Stimulated activated CD4-positive, alpha-beta T cell treated with anti-CD3 and anti-CD28 coated beads, Interleukin-1b, Interleukin-23, amount 100 ng/mL, for 1 hour (primary cell): ENCODE results near the gene TUBGCP6.
A peak's percentile ranks its signal among the peaks of the same experiment; 100 is the strongest.
"Not testable (repeated sequence)": the region's sequence is repeated elsewhere in the genome, so short reads cannot be mapped to it uniquely, and the experiment has no call there.

Experiments
- DNase-seq, 2 donors: peaks; one replicate each; pipeline ENCODE4 v3.0.0-alpha.2; 2020; ENCODE audit warnings: low read depth in 2 of 2

TUBGCP6 gene

DNA sequence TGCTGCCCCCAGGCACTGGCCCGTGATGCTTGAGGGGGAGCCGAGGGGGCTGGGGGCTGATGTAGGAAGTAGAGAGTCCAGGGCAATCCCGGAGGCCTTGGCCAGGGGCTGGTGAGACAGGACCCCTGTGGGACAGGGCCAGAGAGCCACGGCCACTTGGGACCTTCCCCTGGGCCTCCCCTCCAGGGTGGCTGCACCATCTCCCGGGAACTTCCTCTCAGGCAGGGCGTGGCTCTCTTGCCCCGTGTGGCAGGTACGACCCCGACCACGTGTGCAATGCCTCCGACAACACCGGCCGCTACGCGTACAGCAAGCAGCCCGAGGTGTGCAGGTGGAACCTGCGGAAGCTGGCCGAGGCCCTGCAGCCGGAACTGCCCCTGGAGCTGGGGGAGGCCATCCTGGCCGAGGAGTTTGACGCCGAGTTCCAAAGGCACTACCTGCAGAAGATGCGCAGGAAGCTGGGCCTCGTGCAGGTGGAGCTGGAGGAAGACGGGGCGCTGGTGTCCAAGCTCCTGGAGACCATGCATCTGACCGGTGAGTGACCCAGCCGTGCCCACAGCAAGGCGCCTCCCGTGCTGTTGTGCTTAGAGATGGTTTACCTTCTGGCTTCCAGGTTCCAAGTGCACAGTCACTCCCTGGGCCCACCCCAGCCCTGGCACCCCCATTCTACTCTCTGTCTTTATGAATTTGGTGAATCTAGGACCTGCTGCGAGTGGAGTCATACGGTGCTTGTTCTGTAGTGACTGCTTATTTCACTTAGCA, 34.3 kb downstream of the TUBGCP6 start:
- DNase-seq: no peak

DNA sequence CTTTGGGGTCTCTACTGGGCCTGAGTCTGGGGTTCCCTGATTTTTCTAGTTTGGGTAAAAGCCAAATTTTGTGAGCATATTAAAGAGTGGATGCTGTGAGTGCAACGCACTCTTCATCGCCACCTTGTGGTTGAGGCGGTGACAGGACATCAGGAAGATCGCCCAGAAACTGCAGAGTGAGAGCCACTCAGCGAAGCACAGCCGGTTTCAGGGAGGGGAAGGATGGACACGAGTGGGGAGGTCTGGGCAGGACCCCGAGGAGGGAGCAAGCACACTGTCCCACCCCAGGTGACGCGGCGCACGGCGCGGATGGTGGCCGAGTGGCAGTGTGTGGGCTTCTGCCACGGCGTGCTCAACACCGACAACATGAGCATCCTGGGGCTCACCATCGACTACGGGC, 34.9 kb downstream of the TUBGCP6 start:
- DNase-seq: peak; percentile 42 to 52

DNA sequence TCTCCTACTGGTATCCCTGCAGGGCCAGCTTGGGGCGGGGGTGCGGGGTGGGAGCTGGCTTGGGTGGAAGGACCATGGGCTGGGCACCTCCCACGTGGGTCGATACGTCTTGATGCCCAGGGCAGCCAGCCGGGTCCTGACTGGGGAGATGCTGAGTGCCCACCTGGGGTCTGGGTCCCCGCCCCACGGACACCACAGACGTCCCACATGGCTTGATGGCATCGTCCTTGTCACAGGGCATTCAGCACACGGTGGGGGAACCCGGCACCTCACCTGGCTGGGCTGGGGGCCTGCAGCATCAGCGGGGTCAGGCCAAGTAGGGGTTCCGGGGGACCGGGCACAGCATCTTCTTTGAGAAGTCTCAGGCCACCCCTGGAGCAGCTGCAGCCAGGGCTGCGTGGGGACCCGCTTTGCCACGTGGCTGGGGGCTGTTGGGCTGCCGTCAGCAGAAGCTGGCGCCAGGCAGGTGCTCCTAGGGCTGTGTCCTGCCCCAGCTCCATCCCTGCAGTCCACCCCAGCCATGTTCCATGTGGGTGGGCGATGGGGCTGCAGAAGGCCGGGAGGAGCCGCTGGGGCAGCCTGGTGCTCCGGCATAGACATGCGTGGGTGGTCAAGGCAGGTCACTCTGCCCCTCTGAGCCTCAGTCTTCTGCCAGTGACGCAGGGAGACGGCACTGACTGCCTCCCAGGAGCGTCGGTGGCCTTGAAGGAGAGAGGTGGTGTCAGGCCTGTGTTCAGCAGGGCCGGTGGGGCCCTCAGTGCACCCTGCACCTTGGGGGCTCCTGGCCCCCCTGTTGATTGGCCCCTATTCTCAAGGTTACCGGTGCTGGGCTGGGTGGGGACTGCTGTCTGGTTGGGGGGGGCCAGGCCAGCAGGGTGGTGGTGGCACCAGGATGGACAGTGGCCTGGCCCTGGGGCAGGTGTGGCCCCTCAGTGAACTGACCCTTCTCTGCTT, 35.6 kb downstream of the TUBGCP6 start:
- no peak for DNase-seq

DNA sequence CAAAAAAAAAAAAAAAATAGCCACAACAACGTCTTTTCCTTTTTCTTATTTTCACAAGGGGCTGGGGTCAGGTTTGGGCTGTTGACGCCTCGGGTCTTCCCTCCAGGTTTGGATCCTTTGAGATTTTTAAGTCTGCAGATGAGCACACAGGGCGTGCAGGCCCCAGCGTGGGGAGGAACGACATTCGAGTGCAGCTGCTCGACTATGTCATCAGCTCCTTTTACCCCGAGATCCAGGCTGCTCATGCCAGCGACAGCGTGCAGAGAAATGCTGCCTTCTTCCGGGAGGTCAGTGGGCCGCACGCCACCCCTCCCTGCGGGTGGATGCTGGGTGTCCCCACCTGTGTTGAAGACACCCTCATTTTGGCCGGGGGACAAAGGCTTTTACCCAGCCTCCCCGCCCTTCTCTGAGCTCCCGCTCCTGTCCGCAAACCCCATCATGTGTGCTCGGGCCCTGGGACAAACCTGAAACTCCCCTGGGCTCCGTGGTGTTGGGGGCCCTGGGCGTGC, 36.3 kb downstream of the TUBGCP6 start:
- no peak for DNase-seq

DNA sequence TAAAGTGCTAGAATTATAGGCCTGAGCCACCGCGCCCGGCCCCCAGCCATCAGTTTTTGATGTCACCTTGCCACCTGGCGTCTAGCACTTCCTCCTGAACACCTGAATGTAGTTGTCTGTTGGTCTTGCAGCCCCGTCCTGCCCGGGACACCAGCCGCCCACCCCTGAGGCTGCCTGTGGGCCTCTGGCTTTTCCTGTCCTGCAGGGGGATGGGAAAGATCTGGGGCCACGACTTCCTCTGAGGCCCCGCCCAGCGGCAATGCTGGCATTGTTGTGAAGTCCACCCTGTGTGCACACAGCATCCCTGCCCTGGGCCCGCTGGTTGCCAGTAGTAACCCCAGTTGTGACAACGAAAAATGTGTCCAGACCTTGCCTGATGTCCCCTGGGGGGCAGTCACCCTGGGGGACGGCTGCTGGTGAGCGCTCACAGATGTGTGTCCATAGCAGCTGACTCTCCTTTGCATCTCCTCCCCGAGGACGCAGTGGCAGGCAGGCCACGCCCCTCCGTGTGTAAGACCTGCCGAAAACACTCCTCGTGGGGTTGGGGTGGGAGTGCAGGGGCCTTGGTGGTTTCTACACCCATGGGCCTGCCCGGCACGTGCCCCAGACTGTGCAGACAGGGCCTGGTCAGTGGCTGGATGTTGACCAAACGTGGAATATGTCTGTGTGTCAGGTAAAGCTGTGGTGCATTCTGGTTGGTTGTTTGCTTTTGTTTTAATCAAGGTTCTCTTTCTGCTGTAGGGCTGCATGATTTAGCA, 37.3 kb downstream of the TUBGCP6 start:
- no peak for DNase-seq

DNA sequence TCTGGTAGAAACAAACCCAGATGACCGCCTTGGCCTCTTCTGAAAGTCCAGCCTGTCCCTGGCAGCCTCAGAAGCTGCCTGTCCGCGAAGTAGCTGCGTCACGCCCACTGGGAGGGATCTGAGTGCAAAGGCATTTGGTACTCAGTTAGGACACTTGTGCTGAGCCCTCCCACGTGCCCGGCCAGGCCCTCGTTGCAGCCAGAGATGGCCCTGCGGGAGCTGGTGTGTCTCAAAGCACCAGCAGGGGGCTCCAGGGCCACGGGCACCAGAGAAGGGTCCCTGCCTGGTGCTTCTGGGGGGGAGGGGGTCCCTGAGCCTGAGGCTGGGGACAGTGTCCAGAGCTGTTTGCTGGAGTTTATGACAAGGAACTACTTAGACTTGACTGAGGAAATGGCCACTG, 38.2 kb downstream of the TUBGCP6 start:
- DNase-seq: no peak

DNA sequence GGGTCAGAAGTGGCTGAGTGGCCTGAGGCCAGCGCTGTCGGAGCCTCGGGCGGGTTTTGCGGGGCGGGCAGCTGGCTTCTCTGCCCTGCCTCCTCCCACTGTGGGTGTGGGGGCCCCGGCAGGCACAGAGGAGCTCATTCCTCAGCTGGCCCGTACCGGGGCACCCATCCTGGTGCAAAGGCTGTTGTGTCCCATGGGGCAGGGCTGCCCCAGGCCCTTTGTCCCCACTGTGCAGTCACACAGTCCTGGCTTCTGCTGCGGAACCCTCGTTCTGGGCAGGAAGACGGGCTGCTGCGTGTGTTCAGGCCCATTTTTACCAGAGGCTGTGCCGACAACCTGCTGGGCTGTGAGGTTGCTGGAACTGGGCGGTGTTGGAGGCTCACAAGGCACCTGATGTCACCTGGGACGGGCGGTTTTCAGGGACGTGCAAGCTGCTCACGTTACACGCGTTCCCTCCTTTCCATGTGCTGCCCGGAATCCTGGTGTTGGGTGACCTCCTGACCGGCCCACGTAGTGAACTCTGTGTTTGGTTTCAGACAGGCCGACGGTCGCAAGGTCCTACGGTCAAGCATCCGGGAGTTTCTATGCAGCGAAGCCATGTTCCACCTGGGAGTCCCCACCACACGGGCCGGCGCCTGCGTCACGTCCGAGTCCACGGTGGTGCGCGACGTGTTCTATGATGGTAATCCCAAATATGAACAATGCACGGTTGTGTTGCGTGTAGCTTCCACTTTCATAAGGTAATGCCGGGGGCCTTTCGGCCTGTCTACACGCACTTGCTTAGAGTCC, 38.8 kb downstream of the TUBGCP6 start:
- DNase-seq: no peak

DNA sequence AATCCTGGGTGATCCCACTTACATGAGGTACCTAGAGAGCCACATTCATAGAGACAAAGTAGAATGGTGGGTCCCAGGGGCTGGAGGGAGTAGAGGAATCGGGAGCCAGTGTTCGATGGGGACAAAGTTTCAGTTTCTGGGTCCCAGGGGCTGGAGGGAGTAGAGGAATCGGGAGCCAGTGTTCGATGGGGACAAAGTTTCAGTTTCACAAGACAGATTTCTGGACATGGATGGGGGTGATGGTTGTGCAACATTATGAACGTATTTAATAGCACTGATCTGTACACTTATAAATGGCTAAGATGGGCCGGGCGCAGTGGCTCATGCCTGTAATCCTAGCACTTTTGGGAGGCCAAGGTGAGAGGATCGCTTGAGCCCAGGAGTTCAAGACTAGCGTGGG, 39.8 kb downstream of the TUBGCP6 start:
- DNase-seq: not testable (repeated sequence)

DNA sequence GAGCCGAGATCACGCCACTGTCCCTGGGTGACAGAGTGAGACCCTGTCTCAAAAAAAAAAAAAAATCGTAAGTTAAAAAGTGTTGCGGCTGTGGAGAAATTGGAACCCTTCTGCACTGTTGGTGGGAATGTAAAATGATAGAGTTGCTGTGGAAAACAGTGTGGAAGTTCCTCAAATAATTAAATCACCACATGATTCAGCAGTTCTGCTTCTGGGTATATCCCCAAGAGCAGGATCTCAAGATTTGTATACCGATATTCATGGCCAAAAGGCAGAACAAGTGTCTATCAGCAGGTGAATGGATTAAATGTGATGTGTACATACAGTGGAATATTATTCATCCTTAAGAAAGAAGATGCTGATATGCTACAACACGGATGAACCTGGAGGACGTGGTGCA, 40.3 kb downstream of the TUBGCP6 start:
- no peak for DNase-seq

DNA sequence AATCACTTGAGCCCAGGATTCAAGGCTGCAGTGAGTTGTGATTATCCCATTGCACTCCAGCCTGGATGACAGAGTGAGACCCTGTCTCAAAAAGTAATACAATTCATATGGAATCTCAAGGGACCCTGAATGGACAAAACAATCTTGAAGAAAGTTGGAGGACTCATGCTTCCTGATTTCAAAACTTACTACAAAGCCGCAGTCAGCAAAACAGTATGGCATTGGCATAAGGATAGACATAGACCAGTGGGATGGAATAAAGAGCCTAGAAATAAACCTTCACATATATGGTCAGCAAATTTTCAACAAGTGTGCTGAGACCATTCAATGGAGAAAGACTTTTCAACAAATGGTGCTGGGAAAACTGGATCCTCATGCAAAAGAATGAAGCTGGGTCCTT, 41.5 kb downstream of the TUBGCP6 start:
- no peak for DNase-seq

DNA sequence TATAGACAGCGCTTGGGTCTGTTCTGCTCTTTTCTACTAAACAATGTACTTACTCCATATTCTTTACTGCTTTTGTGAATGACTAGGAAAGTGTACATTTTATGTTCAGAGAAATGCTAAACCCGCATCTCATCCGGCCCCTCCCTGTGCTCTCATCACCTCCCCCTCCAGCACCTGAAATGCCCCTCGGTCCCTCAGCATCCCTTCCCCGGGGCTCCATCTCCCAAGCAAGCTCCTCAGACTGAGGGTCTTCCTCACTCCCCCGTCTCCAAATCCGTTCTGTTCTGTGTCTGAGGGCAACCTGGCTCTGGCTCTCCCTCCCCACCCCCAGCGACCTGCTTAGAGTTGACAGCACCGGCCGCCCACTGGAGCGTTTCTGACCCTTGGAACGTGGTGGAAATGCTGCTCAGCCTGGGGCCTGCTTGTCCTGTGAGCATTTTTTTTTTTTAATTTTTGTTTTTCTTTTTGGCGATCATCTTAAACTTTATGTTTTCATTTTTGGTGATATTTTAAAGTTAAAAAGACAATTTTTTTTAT, 42.6 kb downstream of the TUBGCP6 start:
- DNase-seq: no peak

DNA sequence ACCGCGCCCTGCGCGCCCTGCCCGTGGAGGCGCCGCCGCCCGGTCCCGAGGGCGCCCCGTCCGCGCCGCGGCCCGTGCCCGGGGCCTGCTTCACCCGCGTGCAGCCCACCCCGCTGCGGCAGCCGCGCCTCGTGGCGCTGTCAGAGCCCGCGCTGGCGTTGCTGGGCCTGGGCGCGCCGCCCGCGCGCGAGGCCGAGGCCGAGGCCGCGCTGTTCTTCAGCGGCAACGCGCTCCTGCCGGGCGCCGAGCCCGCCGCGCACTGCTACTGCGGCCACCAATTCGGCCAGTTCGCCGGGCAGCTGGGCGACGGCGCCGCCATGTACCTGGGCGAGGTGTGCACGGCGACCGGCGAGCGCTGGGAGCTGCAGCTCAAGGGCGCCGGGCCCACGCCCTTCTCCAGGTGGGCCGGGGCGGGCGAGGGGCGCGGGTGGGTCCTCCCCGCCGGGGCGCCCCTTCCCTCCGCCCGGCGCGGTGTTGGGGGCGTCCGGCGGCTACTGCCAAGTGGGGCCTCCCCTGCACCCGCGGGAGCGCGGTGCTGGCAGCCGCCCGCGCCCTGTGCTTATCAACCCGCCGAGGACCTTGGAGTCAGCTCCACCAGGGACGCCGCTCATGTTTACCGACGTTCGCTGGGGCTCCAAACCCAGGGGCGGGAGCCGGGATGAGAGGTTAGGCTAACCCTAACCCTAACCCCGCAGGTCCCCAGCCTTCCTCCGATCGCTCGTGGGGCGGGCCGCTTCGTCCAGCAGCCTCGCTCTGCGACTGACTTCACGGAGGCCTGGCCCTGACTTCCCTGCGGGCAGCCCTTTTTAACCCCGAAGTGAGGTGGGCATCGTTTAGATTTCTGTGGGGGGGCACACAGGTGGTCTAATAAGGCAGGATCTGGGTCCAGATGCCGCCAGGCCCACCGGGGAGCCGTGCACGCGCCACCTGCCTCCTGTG, 43.4 kb downstream of the TUBGCP6 start:
- no peak for DNase-seq

DNA sequence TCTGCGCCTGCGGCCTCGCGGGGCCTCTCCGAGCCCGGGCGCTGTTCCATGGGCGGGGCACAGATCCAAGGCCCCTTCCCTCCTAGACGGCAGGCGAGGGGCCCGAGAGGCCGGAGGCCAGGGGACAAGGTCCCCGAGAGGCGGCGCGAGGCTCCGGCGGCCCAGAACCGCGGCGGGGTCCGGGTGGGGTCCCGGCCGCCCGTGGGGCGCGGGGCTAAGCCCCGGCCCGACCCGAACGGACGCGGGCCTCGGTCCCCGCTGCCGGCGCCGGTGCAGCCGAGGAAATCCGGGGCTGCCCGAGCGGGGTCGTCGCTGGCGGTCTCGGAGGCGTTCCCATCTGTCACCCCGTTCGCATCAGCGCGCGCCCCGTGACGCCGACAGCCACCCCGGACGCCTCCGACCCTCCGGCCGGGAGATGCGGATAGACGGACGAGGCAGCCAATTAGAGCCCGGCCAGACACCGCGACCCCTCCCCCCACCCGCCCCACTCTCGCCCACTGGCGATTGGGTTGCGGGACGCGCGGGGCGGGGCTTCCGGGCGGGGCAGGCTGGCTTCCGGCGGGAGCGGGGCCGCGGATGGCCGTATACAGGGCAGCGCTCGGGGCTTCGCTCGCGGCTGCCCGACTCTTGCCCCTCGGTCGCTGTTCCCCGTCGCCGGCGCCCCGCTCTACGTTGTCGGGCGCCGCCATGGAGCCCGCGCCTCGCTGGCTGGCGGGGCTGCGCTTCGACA, 44.2 kb downstream of the TUBGCP6 start, which contains the start of gene SELENOO:
Gene SELENOO, plus strand, starts transcription at position 551 of the 730 bp plus-strand sequence. Its CDS starts 26 bp downstream, at position 577.
- peak; percentile 85 to 87 for DNase-seq

DNA sequence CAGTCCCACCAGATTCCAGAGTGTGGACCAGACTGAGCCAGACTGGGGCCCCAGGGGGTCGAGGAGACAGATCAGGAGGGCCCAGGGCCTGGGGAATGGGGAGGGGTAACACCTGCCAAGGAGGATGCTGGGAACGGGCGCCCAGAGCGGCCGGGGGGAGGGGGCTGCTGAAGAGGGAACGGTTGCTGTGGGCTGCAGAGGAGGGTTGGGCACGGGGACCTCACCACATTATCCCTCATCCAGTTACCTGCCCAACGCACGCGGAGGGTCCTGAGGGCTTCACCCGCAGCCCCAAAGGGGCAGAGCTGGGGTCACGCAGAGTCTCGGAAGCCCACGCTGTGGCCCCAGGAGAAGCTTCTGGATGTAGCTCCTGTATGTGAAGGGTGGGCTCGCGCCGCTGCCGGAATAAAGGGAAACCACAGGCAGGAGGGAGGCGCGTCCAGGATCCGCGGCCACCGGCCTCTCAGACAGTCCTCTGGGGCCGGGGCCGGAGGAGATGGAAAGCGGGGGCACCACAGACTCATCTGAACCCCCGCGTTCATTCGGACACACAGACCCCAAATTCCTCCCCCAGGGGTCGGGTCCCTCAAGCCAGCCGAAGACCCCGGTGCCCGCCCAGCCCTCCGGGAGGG, 44.9 kb downstream of the TUBGCP6 start:
- no peak for DNase-seq

DNA sequence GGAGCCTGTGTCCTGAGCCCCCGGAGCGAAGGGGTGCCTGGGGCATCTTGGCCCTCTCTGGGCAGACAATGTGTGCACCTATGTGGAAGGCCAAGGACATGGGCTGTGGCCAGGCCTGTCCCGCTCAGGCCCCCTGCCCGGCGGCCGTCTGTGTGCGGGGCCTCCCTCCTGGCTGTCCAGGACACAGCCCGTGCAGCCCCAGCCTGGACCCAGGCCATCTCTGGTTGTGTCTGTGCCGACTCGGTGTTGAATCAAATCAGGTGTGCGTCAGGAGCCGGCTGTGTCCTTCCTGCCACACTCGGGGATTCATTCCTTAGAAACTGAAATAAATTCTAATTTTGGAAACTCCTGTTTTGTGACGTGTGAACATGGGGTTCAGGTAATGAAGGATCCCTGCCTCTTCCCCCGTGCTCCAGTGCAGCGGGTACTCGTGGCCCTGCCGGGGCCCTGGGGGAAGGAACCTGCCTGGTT, 45.5 kb downstream of the TUBGCP6 start:
- no peak for DNase-seq

DNA sequence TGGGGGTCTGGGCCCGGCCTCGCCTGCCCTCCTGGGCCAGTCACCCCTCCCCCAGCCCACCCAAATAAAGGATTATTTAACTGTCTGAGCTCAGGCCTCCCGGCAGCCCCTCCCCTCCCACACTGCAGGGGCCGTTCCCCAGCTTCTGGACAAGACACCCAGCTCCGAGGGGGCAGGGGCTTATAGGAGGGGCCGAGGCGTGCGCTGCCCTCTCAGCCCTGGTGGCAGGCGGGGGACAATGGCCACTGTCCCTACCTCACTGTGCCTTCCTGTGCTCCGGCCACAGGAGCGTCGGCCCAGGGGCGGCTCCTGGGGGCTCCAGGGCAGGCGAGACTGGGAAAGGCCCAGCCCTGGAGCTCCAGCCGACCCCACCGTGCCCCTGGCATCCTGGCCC, 46.2 kb downstream of the TUBGCP6 start:
- DNase-seq: no peak

DNA sequence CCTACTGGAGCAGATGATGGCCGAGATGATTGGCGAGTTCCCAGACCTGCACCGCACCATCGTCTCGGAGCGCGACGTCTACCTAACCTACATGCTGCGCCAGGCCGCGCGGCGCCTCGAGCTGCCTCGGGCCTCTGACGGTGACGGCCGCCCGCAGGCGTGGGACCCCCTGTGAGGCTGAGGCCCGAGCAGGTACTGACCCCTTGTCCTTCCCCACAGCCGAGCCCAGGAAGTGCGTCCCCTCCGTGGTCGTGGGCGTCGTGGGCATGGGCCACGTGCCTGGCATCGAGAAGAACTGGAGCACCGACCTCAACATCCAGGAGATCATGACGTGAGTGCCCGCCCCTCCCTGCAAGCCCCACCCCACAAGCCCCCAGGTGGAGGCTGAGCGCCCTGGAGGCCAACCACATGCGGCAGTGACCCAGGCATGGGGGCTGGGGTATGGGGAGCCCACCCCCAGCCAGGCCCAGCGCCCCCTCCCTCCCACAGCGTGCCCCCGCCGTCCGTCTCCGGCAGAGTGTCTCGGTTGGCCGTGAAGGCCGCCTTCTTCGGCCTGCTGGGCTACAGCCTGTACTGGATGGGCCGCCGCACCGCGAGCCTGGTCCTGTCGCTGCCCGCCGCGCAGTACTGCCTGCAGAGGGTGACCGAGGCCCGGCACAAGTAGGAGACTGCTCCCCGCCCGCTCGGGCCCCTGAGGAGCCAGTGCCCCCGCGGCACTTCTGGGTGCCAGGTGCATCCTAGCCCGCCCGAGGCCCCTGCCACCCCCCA, 46.8 kb downstream of the TUBGCP6 start:
- no peak for DNase-seq
